Erythroblast (primary cell): ENCODE data around the gene RTN4R.

ENCODE experiments used
- DNase-seq, 2 experiments: peaks; one replicate each; lab custom pipeline; 2025; lab: John Stamatoyannopoulos, UW
- GATA1 ChIP-seq: IDR thresholded peaks from 2 replicates; pipeline ENCODE4 v1.6.1; 2011; ENCODE audit warnings: low read depth, mild to moderate bottlenecking, control low read depth, low read length, moderate library complexity
- POLR2A ChIP-seq: IDR thresholded peaks from 2 replicates; pipeline ENCODE4 v1.6.1; 2011; ENCODE audit warnings: mild to moderate bottlenecking, low read length

The RTN4R gene

DNA sequence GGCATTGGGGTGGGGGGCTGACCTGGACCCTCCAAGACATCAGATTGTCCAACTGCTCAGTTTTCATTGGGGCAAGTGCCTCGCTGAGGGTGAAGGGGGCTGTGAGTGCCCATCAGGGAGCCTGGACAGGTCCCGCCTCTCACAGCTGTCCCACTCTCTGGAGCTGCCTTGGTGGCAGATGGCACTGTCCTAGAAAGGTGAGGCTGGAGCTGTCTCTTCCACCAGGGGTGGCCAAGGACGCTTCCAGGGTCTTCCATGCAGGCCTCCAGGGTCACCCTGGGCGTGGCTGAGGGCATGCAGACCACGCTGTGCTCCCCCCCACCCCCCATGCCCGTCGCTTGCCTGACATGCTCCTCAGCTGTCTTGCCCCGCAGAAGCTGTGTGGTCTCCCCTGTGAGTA is 63.8 kb downstream of the RTN4R start:
- TF ChIP-seq GATA1 (no peak), POLR2A (no peak)
- no peak for DNase-seq

DNA sequence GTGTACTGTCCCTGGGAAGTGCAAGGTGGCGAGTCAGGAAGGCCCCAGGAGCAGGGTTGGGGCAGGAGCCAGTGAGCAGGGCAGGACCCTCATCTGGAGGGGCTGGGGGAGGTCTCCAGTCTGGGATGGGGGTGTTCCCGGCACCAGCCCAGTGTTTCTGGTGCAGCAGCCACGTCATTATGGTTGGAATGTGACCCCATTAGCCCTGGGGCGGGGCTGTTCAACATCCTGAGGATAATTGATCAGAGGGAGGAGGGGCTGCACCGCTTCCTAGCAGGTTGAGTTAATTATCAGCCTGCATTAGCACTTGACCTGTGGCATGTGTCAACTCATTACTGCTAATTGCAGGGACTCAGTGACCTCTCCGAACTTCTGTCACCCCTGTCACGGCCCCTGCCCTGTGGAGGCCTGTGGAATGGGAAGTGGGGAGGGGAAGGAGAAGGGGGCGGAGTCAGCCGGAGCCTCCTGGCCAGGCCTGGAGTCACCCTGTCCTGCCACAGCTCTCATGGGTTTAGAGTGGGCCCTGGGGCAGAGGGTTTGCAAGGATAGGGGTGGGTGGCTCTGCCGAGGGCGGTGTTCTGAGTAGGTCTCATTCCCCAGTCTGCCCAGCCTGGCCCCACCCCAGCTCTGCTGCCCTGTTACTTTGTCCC is 64.4 kb downstream of the RTN4R start:
- DNase-seq: no peak
- TF ChIP-seq POLR2A (no peak), GATA1 (no peak)

DNA sequence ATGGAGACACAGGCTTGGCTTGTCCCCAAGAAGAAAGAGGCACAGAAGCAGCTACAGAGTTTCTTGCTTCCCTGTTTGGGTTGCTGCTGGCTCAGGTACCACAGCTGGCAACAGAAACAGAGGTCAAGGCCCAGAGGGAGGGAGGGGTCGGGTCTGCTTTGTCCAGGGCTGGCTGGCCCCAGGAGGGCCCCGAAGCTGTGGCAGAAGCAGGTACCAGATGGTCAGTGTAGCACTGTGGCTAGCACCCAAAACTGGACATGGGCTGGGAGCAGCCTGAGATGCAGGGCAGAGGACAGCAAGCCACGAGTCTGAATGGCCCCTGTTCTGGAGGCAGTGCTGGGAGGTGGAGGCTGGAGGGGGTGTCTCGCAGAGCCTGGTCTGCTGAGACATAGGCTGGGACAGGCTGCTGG is 65.0 kb downstream of the RTN4R start:
- no peak for DNase-seq
- TF ChIP-seq POLR2A (no peak), GATA1 (no peak)

DNA sequence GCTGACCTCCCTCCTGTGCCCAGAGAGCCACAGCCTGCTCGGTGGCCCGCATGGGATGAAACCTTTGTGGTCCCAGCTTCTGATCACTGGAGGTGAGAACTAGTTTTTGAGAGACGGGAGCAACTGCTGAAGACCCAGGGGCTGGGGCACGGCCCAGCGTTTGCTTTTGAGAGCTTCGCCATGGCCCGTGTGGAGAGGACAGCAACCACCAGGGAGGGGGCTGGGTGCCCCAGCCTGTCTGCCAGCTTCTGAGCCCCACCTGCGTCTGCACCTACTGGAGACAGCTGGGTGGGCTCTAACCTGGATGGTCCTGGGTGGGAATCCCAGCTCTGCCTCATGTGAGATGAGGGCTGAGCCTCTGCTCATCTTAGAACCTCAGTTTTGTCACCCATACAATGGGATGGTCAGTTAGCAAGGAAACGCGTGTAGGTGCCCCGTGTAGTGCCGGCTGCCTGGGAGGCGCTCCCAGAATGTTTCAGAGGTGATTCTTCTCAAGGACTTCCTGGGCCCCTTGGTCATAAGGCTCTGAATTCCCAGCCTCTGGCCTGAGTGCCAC is 66.2 kb downstream of the RTN4R start:
- TF ChIP-seq GATA1: no peak
- TF ChIP-seq POLR2A: no peak
- DNase-seq: no peak

DNA sequence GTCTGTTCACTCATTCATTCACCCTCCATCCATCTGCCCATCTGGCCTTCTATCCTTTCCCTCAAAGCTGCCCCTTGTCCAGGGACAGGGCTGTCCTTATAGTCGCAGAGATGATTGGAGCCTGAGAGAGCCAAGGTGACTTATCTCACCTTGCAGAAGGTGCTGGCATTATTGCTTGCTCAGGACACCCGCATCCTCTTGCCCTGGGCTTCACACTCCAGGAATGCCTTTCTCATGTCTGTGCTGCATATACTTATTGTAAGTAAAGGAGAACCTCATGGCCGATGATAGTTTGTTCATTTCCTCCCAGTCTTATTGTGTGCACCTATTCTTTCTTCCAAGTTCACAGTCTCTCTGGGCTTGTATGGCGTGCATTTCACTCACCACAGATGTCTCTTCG is 68.2 kb downstream of the RTN4R start:
- TF ChIP-seq GATA1: no peak
- no peak for TF ChIP-seq POLR2A
- DNase-seq: no peak

DNA sequence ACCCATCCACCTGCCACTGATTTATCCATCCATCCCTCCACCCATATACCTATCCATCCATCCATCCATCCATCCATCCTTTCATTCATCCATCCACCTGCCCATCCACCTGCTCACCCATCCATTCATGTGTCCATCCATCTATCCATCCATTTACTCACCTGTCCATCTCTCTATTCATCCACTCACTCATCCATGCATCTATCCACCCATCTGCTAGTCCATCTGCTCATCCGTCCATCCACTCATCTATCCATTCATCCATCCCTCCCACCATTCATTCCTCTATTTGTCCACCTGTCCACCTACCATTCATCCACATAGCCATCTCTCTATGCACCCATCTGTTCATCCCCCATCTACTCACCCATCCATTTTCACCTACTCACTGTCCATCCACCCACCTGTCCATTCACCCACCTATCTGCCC is 68.7 kb downstream of the RTN4R start:
- TF ChIP-seq GATA1 (no peak), POLR2A (no peak)
- no peak for DNase-seq

DNA sequence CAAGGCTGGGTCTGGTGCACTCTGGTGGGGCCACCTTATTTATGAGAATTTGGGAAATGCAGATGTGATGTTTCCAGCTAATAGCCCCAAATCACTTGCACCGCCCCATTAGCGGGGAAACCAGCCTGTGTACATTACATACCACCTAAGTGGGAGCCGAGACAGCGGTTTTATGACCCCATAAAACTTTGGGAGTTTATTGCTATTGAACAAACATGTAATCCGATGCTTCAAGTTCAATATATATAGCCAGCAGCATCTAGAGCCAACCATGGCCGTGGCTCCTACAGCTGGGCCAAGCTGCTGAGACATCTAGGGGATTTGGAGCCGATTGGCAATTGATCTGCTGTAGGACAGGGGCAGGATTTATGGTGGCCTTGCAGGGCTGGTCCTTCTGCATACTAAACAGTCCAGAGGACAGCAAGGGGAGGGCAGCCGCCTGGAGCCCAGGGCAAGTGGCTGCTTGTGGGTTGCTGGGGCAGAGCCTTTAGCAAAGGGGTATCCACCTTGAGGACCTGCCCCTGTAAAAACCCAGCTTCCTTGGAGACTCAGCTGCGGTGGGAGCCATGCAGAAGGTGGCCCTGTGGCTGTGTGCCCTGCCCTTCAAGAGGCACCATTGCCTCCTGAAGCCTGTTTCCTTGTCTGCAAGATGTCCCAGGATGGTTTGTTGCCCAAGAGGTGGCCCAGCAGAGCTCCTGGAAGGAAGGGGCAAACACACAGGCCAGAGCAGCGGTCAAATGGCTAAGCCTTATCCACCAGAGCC is 69.4 kb downstream of the RTN4R start:
- TF ChIP-seq GATA1 (no peak), POLR2A (no peak)
- no peak for DNase-seq

DNA sequence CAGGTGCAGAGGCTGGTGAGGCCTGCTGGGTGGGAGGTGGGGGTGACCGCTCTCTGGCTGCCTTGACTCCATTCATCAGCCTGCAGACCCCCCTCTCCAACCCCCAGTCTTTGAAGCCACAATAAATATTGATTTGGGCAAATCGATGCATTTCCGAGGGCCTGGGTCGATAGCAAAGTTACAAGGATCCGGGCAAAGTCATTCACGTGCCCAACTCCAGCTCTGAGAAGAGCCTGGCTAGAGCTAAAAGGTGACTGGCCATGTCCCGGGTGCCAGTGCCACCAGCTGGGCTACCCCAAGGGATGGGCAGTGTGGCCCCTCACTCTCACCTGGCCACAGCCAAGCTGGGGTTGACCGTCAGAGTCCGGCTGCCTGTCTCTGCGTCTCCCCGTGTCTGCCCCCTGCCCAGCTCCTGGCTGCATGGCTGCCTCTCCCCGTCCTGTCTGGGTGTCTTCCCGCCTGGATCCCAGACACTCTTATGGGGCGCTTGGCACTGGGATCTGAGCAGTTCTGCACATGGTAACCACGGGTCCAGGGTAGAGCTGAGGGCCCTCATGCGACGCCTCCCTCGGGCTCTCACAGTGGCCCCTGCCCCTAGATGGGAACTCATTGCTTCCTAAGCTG is 70.6 kb downstream of the RTN4R start:
- TF ChIP-seq GATA1 (no peak), POLR2A (no peak)
- no peak for DNase-seq

DNA sequence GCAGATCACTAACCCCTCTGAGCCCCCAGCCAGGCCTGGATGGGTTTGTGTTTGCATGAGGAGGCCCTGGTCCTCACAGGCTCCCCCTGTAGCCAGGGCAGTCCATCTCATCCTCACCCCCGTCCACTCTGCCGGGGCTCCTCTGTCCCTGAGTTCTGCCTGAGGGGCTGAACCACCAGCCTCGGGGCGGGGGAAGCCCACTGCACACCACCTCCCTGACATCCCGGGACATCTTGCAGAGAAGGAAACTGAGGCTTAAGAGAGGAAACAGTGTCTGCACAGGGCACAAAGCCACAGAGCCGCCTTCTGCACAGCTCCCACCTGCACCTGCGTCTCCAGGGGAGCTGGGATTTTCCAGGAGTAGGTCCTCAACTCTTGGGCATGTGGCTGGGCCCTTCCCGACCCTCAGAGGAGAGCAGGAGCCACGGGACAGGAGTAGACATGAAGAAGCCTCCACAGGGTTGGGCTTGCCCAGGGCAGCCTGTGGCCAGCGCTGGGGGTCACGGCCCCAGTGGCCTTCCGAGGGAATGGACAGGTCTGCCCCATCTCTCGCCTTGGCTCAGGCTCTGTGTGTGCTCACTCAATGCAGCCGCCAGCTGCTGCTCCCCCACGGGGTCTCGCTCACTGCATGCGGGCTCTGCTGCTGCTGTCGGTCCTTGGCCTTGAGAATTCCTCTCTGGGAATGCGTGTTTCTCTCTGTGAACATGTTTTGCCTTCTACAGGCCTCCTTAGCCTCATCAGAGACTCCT is 71.8 kb downstream of the RTN4R start:
- DNase-seq: no peak
- TF ChIP-seq POLR2A (no peak), GATA1 (no peak)

DNA sequence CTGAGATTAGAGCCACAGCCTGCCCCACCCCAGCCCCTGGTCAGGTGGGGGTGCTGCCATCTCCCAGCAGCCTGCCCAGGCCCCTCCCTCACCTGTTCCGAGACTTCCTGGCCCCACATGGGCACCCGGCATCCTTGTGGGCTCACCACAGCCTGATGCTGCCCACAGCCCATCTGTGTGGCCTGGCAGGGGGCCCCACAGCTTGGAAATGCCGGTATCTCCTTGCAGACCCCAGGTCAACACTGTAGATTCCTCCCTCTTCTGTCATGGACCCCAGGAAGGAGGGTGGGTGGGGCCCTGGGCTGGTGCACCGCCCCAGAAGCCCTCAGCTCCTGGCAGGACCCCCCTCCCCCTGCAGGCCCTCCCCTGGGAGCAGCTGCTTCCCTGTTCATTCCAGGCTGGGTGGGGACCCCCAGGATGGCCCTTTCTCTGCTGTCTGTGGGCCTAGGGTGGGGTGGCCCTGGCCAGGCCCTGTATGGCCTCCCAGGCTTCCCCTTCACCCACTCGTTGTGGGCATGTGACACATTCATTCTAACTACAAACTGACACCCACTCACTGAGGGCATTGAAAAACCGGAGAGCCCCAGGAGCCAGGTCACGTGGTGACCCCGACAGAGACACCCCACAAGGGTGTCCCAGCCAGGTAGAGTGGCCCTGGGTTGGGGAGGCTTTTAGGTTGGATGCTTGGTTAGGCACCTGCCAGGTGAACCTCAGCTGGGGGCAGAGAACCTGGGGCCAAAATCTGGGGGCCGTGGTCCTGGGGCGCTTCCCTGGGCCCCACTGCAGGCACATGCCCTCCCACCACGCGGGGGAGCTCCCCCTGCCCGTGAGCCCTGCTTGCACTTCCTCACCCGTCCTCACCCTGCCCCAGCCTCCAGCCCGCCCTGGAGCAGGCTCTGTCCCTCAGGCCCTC is 73.2 kb downstream of the RTN4R start:
- DNase-seq: no peak
- TF ChIP-seq POLR2A: no peak
- no peak for TF ChIP-seq GATA1

DNA sequence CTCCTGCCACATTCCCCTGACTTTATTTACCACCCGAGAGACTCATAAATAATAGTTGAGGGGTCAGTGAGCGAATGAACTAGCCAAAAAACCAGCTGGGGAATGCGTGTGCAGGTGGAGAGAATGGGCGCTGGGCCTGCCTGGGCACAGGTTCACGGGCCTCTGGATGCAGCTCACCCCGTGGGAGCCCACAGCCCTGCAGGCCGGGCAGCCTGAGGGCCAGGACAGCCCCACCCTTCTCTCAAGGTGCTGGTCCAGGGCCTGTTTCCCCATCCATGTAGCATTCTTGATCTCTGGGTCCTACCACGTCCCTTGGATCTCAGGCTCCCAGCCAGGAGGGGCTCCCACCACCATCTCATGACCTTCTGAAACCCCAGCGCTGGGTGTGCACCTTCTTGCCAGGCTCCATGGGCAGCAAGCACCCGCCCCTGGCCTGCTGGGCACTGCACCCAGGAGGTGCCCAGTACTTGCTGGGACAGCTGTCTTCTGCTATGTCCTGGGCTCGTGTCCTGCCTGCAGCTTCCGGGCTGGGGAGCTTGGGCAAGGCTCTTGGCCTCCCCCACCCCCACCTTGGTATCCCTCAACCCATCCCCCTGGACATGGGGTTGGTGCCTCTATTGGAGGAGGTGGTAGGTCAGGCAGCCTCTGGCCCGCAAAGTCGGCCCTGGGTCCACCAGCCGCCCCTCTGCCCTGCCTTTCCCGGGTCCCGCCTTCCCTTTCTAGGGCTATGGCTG is 74.2 kb downstream of the RTN4R start:
- no peak for DNase-seq
- no peak for TF ChIP-seq GATA1
- TF ChIP-seq POLR2A: no peak
